Left renal pelvis (tissue), 4 donors: ENCODE data around the gene CSNK2A2. TPM values are rescaled to one million over a fixed set of nuclear protein-coding genes. Genes with fewer than 3 reads are reported as not detected.
A peak's percentile ranks its signal among the peaks of the same experiment; 100 is the strongest.

ENCODE experiments used
- DNase-seq, 4 donors: peaks; one replicate each; pipeline ENCODE4 v3.0.0-alpha.2; 2013; ENCODE audit warnings: low read depth in 4 of 4, low spot score in 3 of 4
- polyA plus RNA-seq, 4 donors: library from polyadenylated mRNA; unstranded; fragments of 120-200 nt; gene quantifications; one replicate each; pipeline ENCODE4 v1.2.1, GENCODE V29; 2013; ENCODE audit not compliant: insufficient read length in 4 of 4

Gene CSNK2A2
- 10 to 100 TPM; 44.3 to 76.8 (median 69.0) TPM for polyA plus RNA-seq

- DNase-seq, result peak in 3 of 4 donors; percentile 33 to 50 (median 41)
Measured at GRCh38 chr16:58198022-58198683, at the start of gene CSNK2A2. CSNK2A2 (minus strand) TSS chr16:58198106; CDS start chr16:58197736, 370 bp downstream.

GRCh38 chr16:58243528-58244004, 45.7 kb upstream of the CSNK2A2 start:
- DNase-seq, result no peak

GRCh38 chr16:58236831-58237230, 38.9 kb upstream of the CSNK2A2 start:
- DNase-seq, result no peak

- DNase-seq, result peak in 3 of 4 donors; percentile 7 to 51 (median 31)
Measured at GRCh38 chr16:58236231-58236690, 38.4 kb upstream of the CSNK2A2 start.

- no peak for DNase-seq
Measured at GRCh38 chr16:58235663-58236062, 37.8 kb upstream of the CSNK2A2 start.

GRCh38 chr16:58234831-58235595, 37.1 kb upstream of the CSNK2A2 start:
- DNase-seq, result no peak

- DNase-seq, result no peak
Measured at GRCh38 chr16:58230259-58230658, 32.4 kb upstream of the CSNK2A2 start.

GRCh38 chr16:58226790-58227189, 28.9 kb upstream of the CSNK2A2 start:
- no peak for DNase-seq

GRCh38 chr16:58225965-58226602, 28.2 kb upstream of the CSNK2A2 start:
- no peak for DNase-seq

GRCh38 chr16:58222532-58223316, 24.8 kb upstream of the CSNK2A2 start:
- no peak for DNase-seq

GRCh38 chr16:58219432-58219831, 21.5 kb upstream of the CSNK2A2 start:
- DNase-seq, result no peak

GRCh38 chr16:58218786-58219185, 20.9 kb upstream of the CSNK2A2 start:
- DNase-seq, result no peak

GRCh38 chr16:58217311-58217925, 19.5 kb upstream of the CSNK2A2 start:
- DNase-seq, result no peak

- no peak for DNase-seq
Measured at GRCh38 chr16:58212824-58213655, 15.1 kb upstream of the CSNK2A2 start.

GRCh38 chr16:58211846-58212245, 13.9 kb upstream of the CSNK2A2 start:
- DNase-seq, result no peak

- no peak for DNase-seq
Measured at GRCh38 chr16:58211245-58211644, 13.3 kb upstream of the CSNK2A2 start.

GRCh38 chr16:58205276-58206036, 7.5 kb upstream of the CSNK2A2 start:
- DNase-seq, result no peak

GRCh38 chr16:58201163-58201562, 3.3 kb upstream of the CSNK2A2 start:
- no peak for DNase-seq
